GM21528 (cell line): ENCODE data around the gene TRPM1.
"Not testable (repeated sequence)": the region's sequence is repeated elsewhere in the genome, so short reads cannot be mapped to it uniquely, and the experiment has no call there.

Experiments used
- ATAC-seq: cut with Tn5 transposase; IDR thresholded peaks from one replicate; pipeline ENCODE4 v1.9.1; 2021; ENCODE audit warnings: mild to moderate bottlenecking, moderate library complexity; ENCODE audit not compliant: unreplicated experiment, low FRiP score

TRPM1 gene

DNA sequence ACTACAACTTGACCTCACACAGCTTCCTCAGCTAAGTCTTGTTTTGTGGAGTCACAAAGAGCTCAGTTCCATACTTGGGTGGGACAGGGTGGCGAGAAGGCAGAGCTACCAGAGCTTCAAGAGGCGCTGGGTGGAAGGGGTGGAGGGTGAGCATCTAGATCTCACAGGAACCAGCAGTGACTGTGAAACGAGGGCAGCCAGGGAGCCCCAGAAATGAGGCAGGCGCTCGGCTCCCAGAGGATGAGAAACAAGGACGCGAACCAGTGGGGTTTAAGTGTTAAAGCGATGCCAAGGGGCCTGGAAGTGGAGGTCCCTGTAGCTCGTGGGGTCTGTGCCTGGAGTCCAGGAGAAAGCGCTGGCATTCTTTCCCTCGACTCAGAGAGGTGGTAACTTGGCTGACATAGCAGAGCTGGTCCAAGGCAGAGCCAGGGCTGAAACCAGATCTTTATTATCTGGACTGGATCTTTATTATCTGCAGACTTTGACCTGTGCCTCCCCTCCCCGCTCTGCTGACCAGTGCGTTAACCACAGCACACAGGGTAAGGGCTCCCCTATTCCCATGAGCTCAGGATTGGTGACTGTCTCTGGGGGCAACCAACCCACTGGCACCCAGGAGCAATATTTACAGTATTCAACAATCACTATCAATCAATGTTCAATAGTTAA lies 26.2 kb upstream of the TRPM1 start:
- ATAC-seq: no peak

DNA sequence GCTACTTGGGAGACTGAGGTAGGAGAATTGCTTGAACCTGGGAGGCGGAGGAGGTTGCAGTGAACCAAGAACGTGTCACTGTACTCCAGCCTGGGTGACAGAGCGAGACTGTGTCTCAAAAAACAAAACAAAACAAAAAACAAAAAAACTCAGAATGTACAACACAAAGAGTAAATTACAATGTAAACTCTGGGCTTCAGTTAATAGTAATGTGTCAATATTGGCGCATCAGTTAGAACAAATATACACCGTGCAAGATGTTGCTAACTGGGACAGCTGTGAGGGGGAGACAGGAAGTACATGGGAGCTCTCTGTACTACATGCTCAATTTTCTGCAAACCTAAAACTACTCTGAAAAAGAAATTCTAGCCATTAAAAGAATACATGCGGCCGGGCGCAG lies 23.5 kb upstream of the TRPM1 start:
- no peak for ATAC-seq

DNA sequence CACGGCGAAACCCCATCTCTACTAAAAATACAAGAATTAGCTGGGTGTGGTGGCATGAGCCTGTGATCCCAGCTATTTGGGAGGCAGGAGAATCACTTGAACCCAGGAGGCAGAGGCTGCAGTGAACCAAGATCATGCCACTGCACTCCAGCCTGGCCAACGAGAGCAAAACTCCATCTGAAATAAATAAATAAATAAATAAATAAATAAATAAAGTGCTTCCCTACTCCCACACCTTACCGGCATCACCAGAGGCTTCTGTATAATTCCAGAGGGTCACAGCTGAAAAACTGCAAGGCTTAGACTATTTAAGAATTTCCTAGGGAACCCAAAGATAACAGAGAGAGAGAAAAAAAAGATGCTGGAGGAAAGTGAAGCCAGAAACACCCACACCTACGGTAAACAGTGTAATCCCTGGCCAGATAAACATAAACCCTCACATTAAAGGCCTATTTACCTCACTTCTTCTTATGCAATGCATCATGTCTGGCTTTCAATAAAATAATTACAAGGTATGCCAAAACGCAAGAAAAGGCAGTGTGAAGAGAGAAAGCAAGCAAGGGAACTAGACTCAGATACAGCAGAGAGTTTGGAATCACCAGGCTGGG lies 15.0 kb upstream of the TRPM1 start:
- no peak for ATAC-seq

DNA sequence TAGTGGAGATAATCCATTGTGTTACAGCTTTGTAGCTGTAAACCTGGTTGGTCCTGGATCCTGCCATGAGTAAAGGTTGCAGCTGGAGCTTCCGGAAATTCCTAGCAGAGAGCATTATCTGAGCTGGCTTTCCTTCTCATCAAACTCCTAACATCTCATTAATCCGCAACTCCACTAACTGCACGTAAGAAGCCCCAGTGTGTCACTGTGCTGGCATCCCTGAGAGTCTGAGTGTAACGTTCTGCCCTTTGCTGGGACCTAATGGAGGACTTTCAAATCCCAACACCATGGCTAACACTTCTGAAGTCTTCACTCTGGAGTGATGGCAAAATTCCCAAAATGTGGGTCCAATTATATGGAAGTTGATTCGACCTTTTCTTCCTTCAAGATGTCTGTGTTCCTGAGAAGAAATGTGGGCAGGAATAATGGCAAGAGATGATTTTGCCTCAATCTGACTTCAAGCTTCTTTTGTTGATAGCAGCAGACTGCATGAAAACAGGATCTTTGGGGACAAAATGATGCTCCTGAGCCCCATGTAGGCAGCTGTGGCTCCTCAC lies 9.6 kb upstream of the TRPM1 start:
- ATAC-seq: no peak

DNA sequence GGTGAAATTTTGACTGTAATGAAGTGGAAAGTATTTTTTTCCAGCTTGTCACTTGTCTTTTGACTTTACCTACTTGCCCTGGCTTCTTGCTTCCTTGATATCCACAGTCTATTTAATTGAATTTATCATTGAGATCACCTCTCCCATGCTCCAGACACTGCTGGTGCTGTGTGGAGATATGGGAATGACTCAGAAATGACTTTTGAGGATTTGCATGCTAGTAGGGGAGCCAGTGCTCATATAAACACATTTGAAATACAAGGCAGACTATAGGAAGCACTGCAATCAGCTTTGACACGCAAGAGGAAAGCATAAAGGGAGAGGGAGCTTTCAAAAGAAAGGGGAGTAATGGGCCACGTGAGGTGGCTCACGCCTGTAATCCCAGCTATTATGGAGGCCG lies 7.3 kb upstream of the TRPM1 start:
- no peak for ATAC-seq

DNA sequence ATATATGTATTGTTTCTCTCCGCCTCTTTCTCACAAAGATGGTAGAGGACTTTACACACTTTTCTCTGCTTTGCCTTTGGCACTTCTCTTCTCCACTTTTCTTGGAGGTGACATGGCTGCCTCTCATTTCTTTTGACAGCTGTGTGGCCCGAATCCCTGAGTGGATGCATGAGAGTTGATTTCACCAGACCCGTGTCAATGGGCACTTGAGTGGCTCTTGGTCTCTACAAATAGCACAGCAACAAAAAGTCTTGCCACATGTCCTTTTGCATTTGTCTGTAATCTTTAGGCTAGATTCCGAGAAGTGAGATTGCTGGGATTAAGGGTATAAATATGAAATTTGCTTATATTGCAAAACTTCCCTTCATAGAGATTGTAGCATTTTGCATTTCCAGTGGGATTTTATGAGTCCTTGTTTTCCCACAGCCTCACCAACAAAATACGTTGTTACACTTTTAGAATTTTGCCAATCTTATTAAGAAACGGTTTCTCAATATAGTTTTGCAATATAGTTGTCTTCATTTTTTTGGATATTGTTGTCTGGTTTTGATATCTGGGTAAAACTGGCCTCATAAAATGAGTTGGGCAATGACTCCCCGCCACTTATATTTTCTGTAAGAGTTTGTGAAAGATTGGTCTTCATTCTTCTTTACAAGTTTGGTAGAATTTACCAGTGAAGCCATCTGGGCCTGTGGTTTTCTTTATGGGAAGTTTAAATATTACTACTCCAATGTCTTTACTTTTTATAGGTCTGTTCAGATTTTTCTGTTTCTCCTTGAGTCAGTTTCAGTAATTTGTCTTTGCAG lies 5.2 kb upstream of the TRPM1 start:
- no peak for ATAC-seq

DNA sequence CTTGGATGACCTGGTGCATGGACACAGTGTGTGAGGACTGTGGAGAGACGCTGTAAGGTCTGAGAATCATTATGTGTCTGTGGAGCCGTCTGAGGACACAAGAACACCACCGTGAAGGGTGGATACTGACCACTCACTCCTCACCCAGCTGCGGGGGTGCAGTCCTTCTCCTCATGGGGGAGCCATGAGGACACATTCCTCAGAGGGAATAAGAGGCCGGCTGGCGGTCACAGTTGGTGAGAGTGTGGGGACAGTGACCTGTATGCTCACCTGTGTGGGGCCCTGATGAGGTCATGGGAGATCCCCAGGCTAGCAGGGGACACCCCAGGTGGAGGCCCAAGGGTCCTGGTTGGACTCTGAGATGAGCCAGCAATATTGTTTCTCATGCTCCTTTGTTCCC lies 2.5 kb upstream of the TRPM1 start:
- no peak for ATAC-seq

DNA sequence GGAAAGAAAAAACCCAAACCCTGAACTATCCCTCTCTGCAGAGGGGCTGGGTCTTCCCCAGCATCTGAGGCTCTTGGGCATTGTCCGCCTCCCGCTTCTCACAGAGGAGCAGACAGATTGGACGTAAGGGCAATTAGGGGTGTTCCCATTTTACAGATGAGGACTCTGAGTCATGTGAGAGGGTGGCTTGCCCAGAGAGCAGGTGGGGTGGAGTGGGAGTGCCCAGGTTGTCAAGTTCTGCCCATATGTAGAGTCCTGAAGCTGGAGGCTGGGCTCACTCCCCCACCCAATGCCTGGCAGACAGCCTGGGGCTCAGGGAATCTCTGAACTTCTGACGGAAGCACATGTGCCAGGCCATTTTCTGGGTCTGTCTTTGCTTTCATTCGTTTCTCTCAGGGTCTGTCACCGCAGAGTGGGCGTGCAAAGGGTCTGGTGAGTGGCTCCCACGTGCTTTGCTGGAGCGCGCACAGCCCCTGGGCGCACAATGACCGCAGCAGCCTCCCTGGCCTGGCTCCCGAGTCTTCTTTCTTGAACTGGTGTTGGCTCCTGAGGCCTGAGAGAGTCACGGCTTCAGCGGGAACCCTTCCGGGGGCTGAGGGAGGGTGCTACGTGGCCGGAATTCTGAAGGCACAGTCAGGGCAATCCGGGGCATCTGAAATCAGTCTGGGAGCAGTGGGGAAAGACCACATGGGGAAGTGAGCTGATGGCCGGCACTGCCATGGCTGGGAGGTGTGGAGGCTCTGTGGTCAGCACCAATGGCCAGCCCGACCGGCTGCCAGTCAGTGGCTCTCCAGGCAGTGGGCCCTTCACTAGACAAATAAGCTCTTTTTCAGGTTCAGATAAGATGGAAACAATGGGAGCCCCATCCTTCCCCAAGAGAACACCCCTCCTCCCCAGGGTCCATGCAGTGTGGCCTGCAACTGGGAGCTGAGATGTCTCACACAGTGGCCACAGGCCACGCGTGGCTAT lies 1.1 kb upstream of the TRPM1 start:
- no peak for ATAC-seq

DNA sequence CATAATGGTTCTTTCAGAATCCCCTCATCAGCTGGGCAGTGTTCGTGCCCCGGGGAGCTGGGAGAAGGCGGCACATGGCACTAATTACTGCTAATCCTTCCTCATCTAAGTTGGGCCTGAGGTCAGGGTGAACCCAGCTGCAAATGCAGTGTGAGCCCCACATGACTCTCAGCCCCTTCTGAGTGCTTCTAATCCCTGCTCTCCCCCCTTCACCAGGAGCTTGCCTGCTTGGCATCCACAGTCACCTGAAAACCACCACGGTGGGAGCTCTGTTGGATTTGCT lies 455 bp upstream of the TRPM1 start:
- ATAC-seq: no peak

DNA sequence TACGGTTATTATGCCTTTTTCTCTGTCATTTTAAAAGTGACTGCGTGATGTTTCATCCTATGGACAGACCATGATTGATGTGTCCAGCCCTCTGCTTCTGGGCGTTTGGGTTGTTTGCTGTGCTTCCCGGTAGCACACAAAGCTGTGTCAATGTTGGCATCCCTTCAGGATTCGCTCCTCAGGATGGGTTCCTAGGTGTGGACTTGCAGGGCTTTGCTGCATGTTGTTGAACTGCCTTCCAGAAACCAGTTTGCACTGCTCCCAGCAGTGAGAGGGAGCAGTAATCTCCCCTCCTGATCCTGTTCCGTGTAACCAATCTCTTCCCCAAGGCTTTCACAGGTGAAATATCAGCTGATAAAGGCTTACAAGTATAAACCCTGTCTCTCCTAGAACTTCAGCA lies 787 bp downstream of the TRPM1 start:
- ATAC-seq: no peak

DNA sequence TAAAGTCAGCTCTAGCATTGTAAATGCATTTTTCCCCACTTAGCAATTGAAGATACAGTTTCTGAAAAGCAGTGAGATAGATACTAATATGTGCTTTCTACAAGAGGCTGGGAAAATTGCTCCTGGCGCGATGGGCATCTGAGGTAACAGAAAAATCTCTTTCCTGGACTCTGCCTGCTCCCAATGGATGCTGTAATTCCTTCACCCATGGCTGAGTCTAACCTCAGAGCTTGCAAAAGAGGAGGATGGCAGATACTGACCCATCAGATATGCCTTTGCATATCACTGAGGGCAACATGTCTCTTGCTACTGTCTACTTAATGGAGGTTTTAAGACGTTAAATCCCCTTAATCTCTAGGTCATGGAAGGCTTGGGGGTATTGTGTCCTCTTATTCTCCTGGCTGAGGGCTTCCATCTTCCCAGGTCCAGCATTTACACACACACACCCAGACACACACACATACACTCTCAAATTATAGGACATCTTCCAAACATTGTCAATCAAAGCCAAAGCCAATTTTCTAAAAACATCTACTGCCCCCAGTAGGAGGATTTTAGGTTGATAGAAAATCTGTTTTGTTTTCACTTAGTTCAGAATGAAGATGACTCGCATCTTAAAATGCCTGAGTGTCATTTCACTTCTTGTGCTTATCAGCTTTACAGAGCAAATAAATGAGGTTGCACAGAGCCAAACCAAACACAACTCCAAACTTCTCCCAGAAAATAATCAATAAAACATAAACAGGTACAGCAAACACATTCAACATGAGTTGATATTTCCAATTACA lies 2.4 kb downstream of the TRPM1 start:
- no peak for ATAC-seq

DNA sequence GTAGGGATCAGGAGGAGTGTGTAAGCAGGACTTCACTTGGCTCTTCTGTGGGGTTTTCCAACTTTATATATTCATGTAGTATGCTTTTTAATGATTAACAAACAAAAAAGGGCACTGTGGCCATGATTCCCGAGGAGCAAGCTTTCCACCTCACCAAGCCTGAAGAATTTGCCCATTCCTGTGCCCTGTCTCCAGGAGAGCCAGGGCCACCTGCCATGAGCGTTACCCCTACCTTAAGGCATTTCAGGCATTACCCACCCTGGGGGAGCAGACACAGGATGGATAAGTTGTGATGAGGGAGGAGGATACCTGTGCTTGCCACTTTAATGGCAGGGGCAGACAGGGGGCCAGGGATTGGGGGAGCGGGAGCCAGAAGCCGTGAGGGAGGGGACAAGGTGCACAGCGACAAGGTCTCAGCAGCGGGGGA lies 3.0 kb downstream of the TRPM1 start:
- ATAC-seq: no peak

DNA sequence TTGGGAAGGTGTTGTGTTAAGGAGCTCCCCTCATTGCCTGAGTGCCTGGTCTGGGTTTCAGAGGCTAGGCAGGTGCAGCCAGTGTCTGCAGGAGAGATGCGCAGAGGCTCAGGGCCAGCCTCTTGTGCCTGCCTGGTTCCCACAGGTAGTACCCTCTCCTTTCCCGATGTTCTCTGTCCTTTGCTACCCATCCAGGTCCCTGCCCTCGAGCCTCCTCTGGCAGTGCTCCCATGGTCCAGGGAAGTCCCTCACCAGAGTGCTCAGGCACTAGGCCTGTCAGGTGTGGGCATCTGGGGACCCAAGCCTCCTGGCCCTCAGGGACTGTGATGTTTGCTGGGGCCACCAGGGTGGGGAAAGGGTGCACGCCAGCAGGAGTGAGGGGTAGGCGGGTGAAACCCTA lies 5.0 kb downstream of the TRPM1 start:
- no peak for ATAC-seq

DNA sequence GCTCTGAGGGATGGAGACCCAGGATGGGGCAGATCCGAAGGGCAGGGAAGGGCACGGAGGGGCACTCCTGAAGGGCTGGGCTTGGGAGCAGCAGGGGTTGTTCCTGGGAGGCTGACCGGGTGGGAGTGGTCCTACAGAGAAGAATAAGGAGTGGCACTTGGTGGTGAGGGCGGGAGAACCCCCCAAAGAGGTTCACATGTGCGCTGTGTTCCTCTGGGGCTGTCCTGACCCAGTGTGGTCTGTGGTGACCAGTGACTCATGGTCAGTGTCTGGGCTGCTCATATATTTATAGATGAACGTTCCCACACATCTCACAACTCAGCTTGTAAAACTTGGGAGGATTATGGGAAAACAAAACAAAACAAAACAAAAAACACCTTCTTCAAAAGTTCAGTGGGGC lies 10.0 kb downstream of the TRPM1 start:
- ATAC-seq: no peak

DNA sequence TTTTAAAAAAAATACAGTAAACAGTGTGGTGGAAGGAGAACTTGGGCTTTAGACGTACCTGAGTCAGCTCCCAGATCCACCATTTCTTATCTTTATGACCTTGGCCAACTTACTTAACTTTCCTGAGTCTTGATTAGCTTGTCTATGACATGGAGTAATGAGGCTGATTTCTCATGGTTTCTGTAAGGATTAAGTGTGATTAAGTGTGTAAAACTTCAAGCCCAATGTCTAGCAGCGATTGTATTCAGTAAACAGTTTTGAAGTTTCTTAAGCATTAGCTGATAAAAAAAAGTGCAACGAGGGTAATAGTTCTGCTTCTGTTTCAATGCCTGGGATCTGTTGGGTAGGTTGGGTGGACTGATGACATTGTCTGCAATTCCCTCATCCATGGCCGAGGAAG lies 10.8 kb downstream of the TRPM1 start:
- ATAC-seq: no peak

DNA sequence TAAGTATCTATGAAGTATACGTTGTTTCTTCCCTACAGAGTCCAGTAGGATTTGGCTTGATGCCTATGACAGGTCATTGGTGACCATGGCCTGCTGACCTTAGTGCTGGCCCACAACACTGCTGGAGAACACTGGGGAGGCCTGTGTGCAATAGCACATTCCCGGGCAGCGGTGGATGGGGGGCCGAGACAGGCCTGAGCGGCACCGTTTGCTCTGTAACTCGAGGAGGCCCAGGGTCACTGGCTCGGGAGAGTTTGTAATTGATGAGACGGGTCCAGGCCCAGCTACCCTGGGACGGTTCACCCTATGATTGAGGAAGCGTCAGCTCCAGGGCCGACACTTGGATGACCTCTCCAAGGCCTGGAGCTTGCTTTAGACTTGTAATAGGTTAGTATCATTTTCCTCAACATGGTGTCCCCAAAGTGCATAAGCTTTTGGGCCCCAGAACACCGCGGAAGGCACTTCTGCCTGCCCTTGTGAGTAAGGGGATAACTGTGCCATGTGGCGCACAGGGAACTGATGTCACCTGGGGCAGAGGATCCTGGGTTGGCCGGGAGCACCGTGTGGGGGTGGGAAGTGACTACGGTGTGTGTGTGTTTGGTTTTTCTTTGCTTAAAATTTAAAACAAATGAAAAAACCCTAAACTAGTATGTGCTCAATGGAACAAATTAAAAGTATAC lies 12.0 kb downstream of the TRPM1 start:
- ATAC-seq: no peak

DNA sequence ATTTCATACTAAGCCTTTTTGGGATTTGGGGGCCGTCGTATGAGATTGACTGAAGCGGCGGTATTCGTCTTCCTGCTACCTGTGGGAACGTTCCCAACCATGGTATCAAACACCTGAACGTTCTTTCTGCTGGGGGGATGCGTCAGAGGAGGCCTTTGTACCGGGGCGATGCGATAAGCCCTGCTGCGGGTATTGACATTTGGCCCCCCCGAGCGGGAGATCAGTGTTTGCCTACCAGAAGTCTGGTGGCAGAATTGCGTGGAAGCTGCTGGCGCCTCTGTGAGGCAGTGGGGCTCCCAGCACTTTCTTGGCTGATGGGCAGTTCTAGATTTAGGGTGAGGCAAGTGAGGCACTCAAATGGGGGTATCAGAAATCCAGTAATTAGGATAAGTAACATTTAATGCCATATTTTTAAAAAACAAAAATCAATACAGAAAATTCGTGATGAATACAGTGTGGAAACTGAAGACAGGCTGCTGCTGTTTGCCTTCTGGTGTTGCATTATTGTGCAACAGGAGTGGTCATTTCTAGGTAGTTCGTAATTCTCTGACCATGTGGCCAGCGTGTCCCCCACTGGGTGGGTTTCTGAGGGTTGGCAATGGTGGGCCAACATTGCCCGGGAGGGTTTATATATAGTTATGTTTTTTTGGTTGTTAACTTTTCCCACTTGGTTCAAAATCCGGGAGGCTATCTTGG lies 12.7 kb downstream of the TRPM1 start:
- ATAC-seq: no peak

DNA sequence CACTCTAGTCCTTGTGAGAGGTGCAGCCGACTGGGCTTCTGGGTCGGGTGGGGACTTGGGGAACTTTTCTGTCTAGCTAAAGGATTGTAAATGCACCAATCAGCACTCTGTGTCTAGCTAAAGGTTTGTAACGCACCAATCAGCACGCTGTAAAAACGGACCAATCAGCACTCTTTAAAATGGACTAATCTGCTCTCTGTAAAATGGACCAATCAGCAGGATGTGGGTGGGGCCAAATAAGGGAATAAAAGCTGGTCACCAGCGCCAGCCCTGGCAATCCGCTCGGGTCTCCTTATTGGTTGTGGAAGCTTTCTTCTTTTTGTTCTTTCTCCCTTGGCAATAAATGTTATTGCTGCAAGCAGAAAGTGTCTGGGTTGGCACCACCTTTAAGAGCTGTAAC lies 13.5 kb downstream of the TRPM1 start:
- not testable (repeated sequence) for ATAC-seq

DNA sequence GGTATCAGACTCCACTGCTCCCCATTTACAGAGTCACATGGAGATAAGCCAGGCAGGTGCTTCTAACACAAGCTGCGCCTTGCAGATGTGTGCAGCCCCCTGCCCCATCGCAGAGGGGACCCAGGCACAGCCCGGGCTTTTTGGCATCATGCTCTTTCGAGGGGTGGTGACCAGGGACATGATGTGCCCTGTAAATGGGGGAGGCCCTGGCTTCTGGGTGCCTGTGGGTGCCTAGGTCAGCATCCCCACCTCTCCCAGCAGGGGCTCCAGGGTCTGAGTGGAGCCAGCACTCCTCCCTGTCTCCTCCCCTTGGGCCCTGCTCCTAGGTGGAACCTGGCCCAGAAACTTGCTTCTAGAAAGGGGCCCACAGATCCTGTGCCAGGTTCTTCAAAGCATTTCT lies 15.2 kb downstream of the TRPM1 start:
- no peak for ATAC-seq
